Activated CD8-positive, alpha-beta T cell treated with anti-CD3 and anti-CD28 coated beads, Interleukin-2, amount 10 ng/mL, durations not matched to agents 7 days and 5 days (primary cell): ENCODE measurements around the gene TANGO2. TPM values are rescaled to one million over a fixed set of nuclear protein-coding genes. Genes with fewer than 3 reads are reported as not detected.

Experiments used
- ATAC-seq: fragments of 150-1000 bp; cut with Tn5 transposase; one replicate; pipeline ENCODE4 v1.10.0; 2021; ENCODE audit warnings: moderate library complexity
- CTCF ChIA-PET: fragments of 350-600 bp; sonication (Branson Sonifier 250); formaldehyde crosslinking; loops from one replicate; lab custom pipeline; 2021; ENCODE audit warnings: antibody characterized with exemption; lab: Charles Lee
- POLR2A ChIA-PET: fragments of 350-600 bp; sonication (Branson Sonifier 250); formaldehyde crosslinking; loops from one replicate; lab custom pipeline; 2021; ENCODE audit warnings: antibody characterized with exemption; lab: Charles Lee
- DNase-seq: peaks from one replicate; pipeline ENCODE4 v3.0.0-alpha.2; 2020
- H3K27ac Mint-ChIP-seq: one replicate; pipeline ENCODE4 v1.8.0; 2021; ENCODE audit warnings: mild to moderate bottlenecking, mixed read lengths
- H3K27me3 Mint-ChIP-seq: one replicate; pipeline ENCODE4 v1.8.0; 2021; ENCODE audit warnings: low read depth, mixed read lengths
- H3K36me3 Mint-ChIP-seq: one replicate; pipeline ENCODE4 v1.8.0; 2021; ENCODE audit warnings: low read depth, mixed read lengths
- H3K4me1 Mint-ChIP-seq: one replicate; pipeline ENCODE4 v1.8.0; 2021; ENCODE audit warnings: low read depth, mixed read lengths
- H3K4me3 Mint-ChIP-seq: one replicate; pipeline ENCODE4 v1.8.0; 2021; ENCODE audit warnings: mild to moderate bottlenecking, mixed read lengths
- H3K9me3 Mint-ChIP-seq: one replicate; pipeline ENCODE4 v1.8.0; 2022; ENCODE audit warnings: mixed read lengths; ENCODE audit not compliant: insufficient read depth
- total RNA-seq, 2 experiments: library from RNA; stranded (reverse); gene quantifications; one replicate each; pipeline ENCODE4 v1.2.3, GENCODE V29; 2021

Gene TANGO2
- total RNA-seq, 2 experiments from 2014 or later: 39.1 to 43.3 TPM

DNA sequence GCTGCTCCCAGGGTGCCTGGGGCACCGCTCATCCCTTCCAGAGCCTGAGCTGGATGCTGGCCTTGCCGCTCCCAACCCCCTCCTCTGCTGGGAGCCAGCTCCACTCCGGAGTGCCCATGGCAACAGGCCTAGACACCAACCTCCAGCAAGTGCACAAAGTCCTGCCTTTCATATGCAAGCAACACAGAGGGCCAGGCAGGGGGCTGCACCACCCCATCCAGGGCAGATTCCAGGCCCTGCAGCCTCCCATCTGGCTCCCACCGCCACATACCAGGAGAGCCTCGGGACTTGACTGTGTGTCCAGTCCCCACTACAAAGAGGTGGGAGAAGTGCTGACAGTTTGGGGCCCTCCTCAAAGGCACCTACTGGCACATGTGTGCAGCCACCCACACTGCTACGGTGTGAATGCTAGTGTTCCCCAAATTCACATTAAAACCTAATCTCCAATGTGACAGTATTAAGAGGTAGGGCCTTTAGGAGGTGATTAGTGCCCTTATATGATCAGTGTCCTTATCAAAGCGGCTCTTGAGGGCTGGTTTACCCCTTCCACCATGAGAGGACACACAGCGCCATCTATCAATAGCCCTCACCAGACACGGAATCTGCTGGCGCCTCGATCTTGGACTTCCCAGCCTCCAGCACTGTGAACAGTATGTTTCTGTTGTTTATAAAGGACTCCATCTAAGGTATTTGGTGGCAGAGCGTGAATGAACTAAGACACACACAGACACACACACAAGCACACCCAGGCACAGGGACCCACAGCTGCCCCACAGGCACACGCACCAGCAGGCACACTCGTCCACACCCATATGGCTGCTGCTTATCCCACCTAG, 20.4 kb upstream of the TANGO2 start:
- Mint-ChIP-seq H3K4me3 (no peak overlapping the region), H3K9me3 (peaks cover 17% of the 10 kb centered on the region), H3K27ac (no peak overlapping the region), H3K36me3 (peaks cover 4% of the 10 kb centered on the region), H3K27me3 (peaks cover 9% of the 10 kb centered on the region), H3K4me1 (no peaks in the 10 kb centered on the region)
- no peak for DNase-seq
- ATAC-seq: no peak
- POLR2A ChIA-PET: no interaction called here
- CTCF ChIA-PET: no interaction called here

DNA sequence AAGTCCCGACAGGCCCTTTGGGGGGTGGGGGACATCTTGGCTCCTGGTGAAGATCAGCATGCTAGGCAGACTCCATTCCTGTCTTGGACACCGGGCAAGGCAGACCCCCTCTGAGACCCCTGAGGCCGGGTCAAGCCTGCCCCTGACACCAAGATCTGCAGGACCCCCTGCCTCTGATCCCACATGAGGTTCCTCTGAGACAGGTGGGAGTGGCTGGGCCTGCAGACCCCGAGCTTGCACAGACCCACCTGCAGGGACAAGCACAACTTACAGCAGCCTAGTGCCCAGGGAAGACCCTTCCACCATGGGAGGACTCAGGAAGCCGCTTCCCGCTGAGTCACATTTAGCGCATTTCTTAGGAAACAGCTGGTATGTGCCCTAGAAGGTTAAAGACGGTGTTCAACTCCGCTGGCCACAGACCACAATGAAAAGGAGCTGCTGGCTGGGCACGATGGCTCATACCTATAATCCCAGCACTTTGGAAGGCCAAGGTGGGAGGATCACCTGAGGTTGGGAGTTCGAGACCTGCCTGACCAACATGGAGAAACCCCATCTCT, 19.8 kb upstream of the TANGO2 start:
- ChIA-PET CTCF (interaction anchor here (1.4 kb wide), 1 partner anchor 12 kb away, joined by 5 read pairs; no protein-coding TSS in a partner anchor), POLR2A (no interaction called here)
- Mint-ChIP-seq H3K4me3 (no peak overlapping the region), H3K27ac (no peak overlapping the region), H3K36me3 (peaks cover 4% of the 10 kb centered on the region), H3K27me3 (peaks cover 9% of the 10 kb centered on the region), H3K9me3 (peaks cover 17% of the 10 kb centered on the region), H3K4me1 (no peaks in the 10 kb centered on the region)
- ATAC-seq (no peak), DNase-seq (no peak)

DNA sequence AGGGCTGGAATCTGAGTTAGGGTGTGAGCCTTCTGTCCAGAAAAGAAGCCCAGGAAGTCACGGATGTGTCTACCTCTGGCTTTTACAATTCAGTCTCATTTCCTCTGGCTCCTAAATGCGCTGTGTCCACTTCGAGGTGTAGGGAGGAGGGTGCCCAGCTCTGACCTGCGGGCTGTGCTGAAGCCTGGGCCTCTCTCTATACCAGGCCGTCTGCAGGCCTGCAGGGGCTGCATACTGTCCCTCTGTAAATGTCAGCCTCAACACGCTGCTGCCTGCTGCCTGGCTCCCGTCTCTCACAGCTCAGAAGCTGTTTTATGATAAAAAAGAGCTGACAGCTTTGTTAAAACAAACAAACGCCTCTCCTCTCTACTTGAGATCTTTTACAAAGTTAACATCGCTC, 18.8 kb upstream of the TANGO2 start:
- peaks cover 17% of the 10 kb centered on the region for H3K9me3 Mint-ChIP-seq
- no peak overlapping the region for H3K27ac Mint-ChIP-seq
- ChIA-PET CTCF (interaction anchor here (1.4 kb wide), 1 partner anchor 11 kb away, joined by 5 read pairs; no protein-coding TSS in a partner anchor), POLR2A (no interaction called here)
- no peak overlapping the region for H3K4me3 Mint-ChIP-seq
- peaks cover 9% of the 10 kb centered on the region for H3K27me3 Mint-ChIP-seq
- H3K36me3 Mint-ChIP-seq: peaks cover 4% of the 10 kb centered on the region
- no peaks in the 10 kb centered on the region for H3K4me1 Mint-ChIP-seq
- DNase-seq: no peak
- no peak for ATAC-seq

DNA sequence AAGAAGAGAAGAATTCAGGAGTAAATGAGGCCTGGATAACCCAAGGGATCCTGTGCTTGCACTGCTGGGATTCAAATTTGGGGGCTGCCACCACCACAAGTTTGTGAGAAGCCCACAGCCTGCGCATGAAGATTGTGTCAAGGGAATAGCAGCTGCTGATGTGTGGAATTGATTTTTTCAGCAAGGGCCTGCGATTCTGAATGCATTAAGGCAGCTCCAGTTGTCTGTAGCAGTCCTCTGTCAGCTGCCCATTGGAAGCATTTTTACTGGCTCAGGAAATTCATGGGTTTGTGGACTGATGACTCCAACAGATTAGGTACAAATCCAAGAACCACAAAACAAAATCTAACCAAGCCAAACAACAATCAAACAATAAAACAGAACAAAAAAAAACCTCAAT, 18.3 kb upstream of the TANGO2 start:
- ATAC-seq (no peak), DNase-seq (no peak)
- Mint-ChIP-seq H3K27me3 (peaks cover 9% of the 10 kb centered on the region), H3K27ac (no peak overlapping the region), H3K4me1 (no peaks in the 10 kb centered on the region), H3K36me3 (peaks cover 4% of the 10 kb centered on the region), H3K9me3 (peaks cover 17% of the 10 kb centered on the region), H3K4me3 (no peak overlapping the region)
- ChIA-PET POLR2A (no interaction called here), CTCF (interaction anchor here (1.4 kb wide), 1 partner anchor 11 kb away, joined by 5 read pairs; no protein-coding TSS in a partner anchor)

DNA sequence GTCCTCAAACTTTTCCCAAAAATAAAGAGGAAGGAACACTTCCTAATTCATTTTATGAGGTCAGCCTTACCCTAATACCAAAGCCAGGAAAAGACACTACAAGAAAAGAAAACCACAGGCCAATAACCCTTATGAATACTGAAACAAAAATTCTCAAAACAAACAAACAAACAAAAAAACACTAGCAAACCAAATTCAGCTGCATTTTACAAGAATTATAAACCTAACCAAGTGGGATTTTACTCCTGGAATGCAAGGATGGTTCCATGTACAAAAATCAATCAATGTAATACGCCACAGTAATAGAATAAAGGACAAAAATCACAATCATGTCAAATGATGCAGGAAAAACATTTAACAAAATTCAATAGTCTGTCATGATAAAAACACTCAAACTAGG, 17.6 kb upstream of the TANGO2 start:
- Mint-ChIP-seq H3K27ac (no peak overlapping the region), H3K27me3 (peaks cover 9% of the 10 kb centered on the region), H3K4me3 (no peak overlapping the region), H3K4me1 (no peaks in the 10 kb centered on the region), H3K9me3 (peaks cover 17% of the 10 kb centered on the region), H3K36me3 (peaks cover 4% of the 10 kb centered on the region)
- POLR2A ChIA-PET: interaction anchor here (0.5 kb wide), 1 partner anchor 56 kb away, joined by 4 read pairs; no protein-coding TSS in a partner anchor
- ATAC-seq (no peak), DNase-seq (no peak)
- CTCF ChIA-PET: interaction anchor here (0.9 to 1.4 kb wide), 2 partner anchors 10 to 31 kb away, joined by 3 to 5 read pairs; no protein-coding TSS in a partner anchor

DNA sequence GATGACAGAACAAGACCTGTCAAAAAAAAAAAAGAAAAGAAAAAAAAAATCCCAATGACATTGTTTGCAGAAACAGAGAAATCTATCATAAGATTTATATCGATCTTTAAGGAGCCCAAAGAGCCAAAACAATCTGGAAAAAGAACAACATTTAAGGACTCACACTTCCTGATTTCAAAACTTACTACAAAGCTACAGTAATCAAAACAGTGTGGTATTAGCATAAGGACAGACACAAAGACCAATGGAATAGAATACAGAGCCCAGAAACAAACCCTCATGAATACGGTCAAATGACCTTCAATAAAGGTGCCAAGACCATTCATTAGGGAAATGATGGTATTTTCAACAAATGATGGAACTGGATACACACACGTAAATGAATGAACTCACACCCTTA, 16.4 kb upstream of the TANGO2 start:
- ChIA-PET POLR2A (no interaction called here), CTCF (no interaction called here)
- no peaks in the 10 kb centered on the region for H3K4me1 Mint-ChIP-seq
- H3K27ac Mint-ChIP-seq: no peak overlapping the region
- peaks cover 4% of the 10 kb centered on the region for H3K36me3 Mint-ChIP-seq
- DNase-seq (no peak), ATAC-seq (no peak)
- no peak overlapping the region for H3K4me3 Mint-ChIP-seq
- H3K9me3 Mint-ChIP-seq: peaks cover 17% of the 10 kb centered on the region
- peaks cover 9% of the 10 kb centered on the region for H3K27me3 Mint-ChIP-seq

DNA sequence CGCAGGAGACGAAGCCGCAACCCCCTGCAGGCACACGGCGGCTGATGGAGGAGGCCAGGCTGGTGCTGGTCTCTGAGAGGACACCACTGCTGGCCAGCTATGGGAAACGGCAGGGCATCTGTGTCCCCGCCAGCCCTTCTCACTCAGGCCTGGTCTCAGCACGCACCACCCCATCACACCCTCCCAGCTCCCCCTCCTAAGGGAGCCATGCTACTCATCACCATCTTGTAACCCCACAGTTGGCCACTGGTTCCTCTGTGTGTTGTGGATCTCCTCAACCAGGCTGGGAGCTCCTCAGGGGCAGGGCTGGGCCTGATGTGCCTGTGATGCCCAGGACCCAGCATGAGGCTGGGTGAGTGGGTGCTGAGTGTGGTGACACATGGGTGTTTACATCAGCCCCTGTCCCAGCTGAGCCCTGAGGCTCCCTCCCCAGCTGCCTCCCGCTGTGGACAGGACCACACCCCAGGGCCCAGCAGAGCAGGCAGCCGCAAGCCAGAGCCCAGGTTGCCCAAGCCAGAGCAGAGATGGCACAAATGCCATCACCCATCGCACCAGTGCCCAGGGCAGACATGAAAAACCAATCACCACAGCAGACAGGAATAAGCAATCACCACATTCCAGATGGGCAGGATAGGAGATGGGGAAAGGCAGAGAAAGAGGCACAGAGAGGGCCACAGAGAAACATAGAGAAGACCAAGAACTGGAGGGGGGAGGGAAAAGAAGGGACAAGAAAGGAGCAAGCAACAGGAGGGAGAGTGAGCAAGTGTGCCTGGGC, 12.5 kb upstream of the TANGO2 start:
- ChIA-PET CTCF (no interaction called here), POLR2A (interaction anchor here (0.6 kb wide), 1 partner anchor 12 kb away, joined by 3 read pairs; no protein-coding TSS in a partner anchor)
- Mint-ChIP-seq H3K27ac (no peak overlapping the region), H3K4me3 (no peak overlapping the region), H3K27me3 (peaks cover 4% of the 10 kb centered on the region), H3K36me3 (peaks cover 4% of the 10 kb centered on the region), H3K4me1 (peaks cover 5% of the 10 kb centered on the region), H3K9me3 (peaks cover 10% of the 10 kb centered on the region)
- DNase-seq (no peak), ATAC-seq (no peak)

DNA sequence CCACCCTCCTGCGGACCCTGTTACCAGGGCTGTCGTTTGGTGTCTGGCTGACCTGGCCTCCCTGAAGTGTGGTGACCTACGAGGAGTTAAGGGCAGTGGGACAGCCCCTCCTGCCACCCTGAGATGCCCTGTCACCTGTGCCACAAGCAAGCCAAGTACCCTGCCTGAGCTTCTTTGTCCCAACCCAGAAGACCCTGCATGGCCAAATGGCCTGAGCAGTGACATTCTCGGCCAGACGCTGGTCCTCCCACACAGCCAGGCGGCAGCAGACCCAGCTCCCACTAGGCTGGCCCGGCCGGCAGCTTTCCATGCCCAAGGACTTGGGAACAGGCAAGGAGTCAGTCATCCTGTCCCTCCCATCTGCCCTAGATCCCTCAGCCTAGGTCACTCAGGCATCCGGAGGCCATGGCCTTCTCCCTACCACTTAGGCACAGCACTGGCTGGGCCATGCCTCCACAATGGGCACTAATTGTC, 11.9 kb upstream of the TANGO2 start:
- ChIA-PET CTCF (no interaction called here), POLR2A (no interaction called here)
- H3K27ac Mint-ChIP-seq: no peak overlapping the region
- no peaks in the 10 kb centered on the region for H3K36me3 Mint-ChIP-seq
- H3K9me3 Mint-ChIP-seq: peaks cover 3% of the 10 kb centered on the region
- no peak overlapping the region for H3K4me3 Mint-ChIP-seq
- ATAC-seq (no peak), DNase-seq (no peak)
- H3K27me3 Mint-ChIP-seq: no peaks in the 10 kb centered on the region
- peaks cover 5% of the 10 kb centered on the region for H3K4me1 Mint-ChIP-seq

DNA sequence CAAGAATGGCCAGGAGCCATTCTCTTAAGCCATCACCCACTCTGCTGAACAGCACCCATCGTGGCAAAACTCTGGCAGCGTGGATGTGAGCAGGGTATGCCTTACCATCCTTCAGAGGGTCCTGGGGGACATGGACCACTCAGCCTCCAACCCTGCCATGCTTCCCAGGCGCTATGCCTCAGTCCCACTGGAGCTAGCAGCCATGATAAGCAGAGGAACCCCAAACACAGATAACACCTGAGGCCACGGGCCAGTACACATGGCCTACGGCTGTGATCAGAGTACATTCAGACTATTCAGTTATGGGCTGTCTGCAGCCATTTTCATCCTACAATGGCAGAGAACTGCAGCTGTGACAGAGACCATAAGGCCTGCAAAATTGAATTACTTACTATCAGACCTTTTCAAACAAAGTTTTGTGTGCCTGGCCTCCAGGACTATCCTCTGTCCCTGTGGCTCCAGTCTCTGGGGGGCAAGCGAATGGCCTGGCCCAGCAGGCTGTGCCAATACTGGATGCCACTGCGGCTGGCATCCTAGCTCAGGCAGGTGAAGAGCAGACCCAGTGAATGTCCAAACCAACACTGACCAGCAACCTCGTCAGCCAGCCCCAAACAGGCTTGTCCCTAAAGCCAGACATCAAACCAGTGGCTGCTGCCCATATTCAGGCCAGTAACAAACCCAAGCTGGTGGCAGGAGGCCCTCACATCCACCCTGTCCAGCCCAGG, 11.2 kb upstream of the TANGO2 start:
- ChIA-PET CTCF (no interaction called here), POLR2A (no interaction called here)
- H3K27me3 Mint-ChIP-seq: peaks cover 5% of the 10 kb centered on the region
- H3K27ac Mint-ChIP-seq: no peak overlapping the region
- ATAC-seq: no peak
- no peak for DNase-seq
- H3K36me3 Mint-ChIP-seq: no peaks in the 10 kb centered on the region
- no peaks in the 10 kb centered on the region for H3K9me3 Mint-ChIP-seq
- no peak overlapping the region for H3K4me3 Mint-ChIP-seq
- peaks cover 5% of the 10 kb centered on the region for H3K4me1 Mint-ChIP-seq

DNA sequence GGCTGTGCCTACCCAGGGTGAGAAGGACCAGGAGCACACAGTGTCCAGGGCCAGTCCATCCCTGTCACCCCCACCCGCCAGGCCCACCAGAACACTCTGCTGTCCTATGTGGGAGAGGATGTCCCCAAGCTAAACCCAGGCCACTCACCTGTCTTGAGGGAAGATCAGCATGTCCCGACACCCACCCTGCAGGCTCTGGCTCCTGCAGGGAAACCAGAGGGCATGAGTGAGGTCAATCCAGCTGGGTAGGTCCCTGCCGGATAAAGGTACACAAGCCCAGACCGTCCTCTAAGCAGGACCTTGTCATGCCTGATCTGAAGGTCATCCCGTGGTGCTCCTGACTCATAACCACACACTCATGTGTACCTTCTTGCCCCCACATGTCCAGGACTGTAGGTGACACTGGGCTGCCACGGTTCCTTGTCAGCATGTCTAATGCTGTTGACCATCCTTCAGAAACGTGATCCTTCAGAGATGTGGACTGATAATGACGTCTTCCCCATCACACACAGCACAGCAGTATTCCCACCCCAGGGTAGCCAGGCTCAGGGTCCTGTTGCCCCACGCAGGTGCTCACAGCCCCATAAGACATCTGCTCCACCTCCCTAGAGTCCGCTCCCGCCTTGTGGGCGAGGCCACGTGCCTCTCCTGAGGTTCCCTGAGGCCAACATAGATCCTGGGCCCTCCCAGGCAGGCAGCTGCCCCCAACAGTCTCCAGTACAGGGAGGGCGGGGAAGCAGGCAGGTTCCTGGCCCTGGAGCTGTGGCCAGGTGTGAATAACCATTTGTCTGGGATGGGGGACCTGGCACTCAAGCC, 10.4 kb upstream of the TANGO2 start:
- no peaks in the 10 kb centered on the region for H3K36me3 Mint-ChIP-seq
- no peak overlapping the region for H3K27ac Mint-ChIP-seq
- H3K27me3 Mint-ChIP-seq: peaks cover 12% of the 10 kb centered on the region
- ATAC-seq (no peak), DNase-seq (no peak)
- no peak overlapping the region for H3K4me3 Mint-ChIP-seq
- no peaks in the 10 kb centered on the region for H3K9me3 Mint-ChIP-seq
- H3K4me1 Mint-ChIP-seq: peaks cover 5% of the 10 kb centered on the region
- CTCF ChIA-PET: no interaction called here
- POLR2A ChIA-PET: no interaction called here
